ENCODE data around the gene USP17L5.
"Not testable (repeated sequence)": the region's sequence is repeated elsewhere in the genome, so short reads cannot be mapped to it uniquely, and the experiment has no call there.

Gene USP17L5

GRCh38 chr4:9384126-9384525 is 44.9 kb downstream of the USP17L5 start:
- Histone ChIP-seq H3K9me3 (ENCODE audit: severe bottlenecking) (no peaks in the 10 kb centered on the region), H3K4me3 (ENCODE audit: low read depth, low read length) (no peak overlapping the region), H3K36me3 (no peaks in the 10 kb centered on the region), H3K27me3 (ENCODE audit: insufficient read depth, low read depth, severe bottlenecking) (peaks cover 6% of the 10 kb centered on the region), H3K27ac (no peak overlapping the region)
- no peak for DNase-seq
- TF ChIP-seq, protein P1, sequence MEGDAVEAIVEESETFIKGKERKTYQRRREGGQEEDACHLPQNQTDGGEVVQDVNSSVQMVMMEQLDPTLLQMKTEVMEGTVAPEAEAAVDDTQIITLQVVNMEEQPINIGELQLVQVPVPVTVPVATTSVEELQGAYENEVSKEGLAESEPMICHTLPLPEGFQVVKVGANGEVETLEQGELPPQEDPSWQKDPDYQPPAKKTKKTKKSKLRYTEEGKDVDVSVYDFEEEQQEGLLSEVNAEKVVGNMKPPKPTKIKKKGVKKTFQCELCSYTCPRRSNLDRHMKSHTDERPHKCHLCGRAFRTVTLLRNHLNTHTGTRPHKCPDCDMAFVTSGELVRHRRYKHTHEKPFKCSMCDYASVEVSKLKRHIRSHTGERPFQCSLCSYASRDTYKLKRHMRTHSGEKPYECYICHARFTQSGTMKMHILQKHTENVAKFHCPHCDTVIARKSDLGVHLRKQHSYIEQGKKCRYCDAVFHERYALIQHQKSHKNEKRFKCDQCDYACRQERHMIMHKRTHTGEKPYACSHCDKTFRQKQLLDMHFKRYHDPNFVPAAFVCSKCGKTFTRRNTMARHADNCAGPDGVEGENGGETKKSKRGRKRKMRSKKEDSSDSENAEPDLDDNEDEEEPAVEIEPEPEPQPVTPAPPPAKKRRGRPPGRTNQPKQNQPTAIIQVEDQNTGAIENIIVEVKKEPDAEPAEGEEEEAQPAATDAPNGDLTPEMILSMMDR (IDR thresholded peaks at IDR 0.05; ENCODE audit: low read depth, low read length), result no peak

- not testable (repeated sequence) for H3K9me3 ChIP-seq (ENCODE audit: severe bottlenecking); H3K4me3 ChIP-seq (ENCODE audit: low read depth, low read length); DNase-seq; H3K36me3 ChIP-seq; H3K27ac ChIP-seq
- peaks cover 25% of the 10 kb centered on the region for H3K27me3 ChIP-seq (ENCODE audit: insufficient read depth, low read depth, severe bottlenecking)
Observed at GRCh38 chr4:9389001-9389400, 49.8 kb downstream of the USP17L5 start.
